Stimulated activated memory B cell treated with anti-CD40 and anti-IgM and Interleukin-4, amounts not matched to agents 10 μg/mL and 1 μg/mL and 100 μg/mL, for 72 hours (primary cell): Measurements from ENCODE around the gene PPP2R5C.

ENCODE experiments used
- ATAC-seq: fragments of 150-1000 bp; cut with Tn5 transposase; 2 replicates; pipeline ENCODE4 v1.10.0; 2021
- H3K27ac Mint-ChIP-seq: one replicate; pipeline ENCODE4 v1.8.0; 2022; ENCODE audit warnings: mild to moderate bottlenecking, mixed read lengths
- H3K27me3 Mint-ChIP-seq: one replicate; pipeline ENCODE4 v1.8.0; 2022; ENCODE audit warnings: mixed read lengths
- H3K36me3 Mint-ChIP-seq: one replicate; pipeline ENCODE4 v1.8.0; 2022; ENCODE audit warnings: mixed read lengths
- H3K4me1 Mint-ChIP-seq: one replicate; pipeline ENCODE4 v1.8.0; 2022; ENCODE audit warnings: mixed read lengths
- H3K4me3 Mint-ChIP-seq: one replicate; pipeline ENCODE4 v1.8.0; 2022; ENCODE audit warnings: mild to moderate bottlenecking, moderate library complexity, mixed read lengths
- H3K9me3 Mint-ChIP-seq: one replicate; pipeline ENCODE4 v1.8.0; 2022; ENCODE audit warnings: mixed read lengths

Gene PPP2R5C

GRCh38 chr14:101955695-101956161 lies 194.2 kb downstream of the PPP2R5C start:
- Mint-ChIP-seq H3K27ac (no peak overlapping the region), H3K27me3 (no peaks in the 10 kb centered on the region), H3K36me3 (no peaks in the 10 kb centered on the region), H3K9me3 (no peaks in the 10 kb centered on the region), H3K4me1 (peaks cover 17% of the 10 kb centered on the region), H3K4me3 (no peak overlapping the region)
- no peak for ATAC-seq

DNA sequence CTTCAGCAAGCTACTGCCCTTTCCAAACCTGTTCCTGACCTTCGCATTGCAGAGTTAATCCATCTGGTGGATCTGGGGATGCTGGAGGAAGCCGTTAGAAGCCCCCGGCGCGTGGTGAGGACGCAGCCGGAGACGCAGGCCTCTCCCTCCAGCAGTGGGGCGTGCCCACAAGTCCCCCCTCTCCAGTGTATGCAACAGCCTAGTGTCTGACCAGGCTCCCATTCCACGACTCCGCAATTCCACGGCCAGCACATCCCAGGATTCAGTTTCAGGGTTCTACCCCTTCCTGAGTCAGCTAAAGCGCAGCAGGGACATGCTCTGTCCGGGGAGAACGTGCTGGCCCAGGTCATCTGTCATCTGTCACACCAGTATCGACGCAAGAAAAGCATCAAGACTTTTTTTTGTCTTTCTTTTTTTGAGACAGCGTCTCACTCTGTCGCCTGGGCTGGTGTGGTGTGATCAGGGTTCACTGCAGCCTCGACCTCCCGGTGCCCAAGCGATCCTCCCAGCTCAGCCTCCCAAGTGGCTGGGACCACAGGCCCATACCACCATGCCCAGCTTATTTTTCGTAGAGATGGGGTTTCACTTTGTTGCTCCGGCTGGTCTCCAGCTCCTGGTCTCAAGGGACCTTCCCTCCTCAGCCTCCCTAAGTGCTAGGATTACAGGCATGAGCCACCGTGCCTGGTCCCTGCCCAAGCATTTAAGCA lies 194.8 kb downstream of the PPP2R5C start:
- H3K4me1 Mint-ChIP-seq, result peaks cover 19% of the 10 kb centered on the region
- no peak for ATAC-seq
- H3K4me3 Mint-ChIP-seq, result no peak overlapping the region
- H3K36me3 Mint-ChIP-seq, result no peaks in the 10 kb centered on the region
- H3K9me3 Mint-ChIP-seq, result no peaks in the 10 kb centered on the region
- no peaks in the 10 kb centered on the region for H3K27me3 Mint-ChIP-seq
- no peak overlapping the region for H3K27ac Mint-ChIP-seq

DNA sequence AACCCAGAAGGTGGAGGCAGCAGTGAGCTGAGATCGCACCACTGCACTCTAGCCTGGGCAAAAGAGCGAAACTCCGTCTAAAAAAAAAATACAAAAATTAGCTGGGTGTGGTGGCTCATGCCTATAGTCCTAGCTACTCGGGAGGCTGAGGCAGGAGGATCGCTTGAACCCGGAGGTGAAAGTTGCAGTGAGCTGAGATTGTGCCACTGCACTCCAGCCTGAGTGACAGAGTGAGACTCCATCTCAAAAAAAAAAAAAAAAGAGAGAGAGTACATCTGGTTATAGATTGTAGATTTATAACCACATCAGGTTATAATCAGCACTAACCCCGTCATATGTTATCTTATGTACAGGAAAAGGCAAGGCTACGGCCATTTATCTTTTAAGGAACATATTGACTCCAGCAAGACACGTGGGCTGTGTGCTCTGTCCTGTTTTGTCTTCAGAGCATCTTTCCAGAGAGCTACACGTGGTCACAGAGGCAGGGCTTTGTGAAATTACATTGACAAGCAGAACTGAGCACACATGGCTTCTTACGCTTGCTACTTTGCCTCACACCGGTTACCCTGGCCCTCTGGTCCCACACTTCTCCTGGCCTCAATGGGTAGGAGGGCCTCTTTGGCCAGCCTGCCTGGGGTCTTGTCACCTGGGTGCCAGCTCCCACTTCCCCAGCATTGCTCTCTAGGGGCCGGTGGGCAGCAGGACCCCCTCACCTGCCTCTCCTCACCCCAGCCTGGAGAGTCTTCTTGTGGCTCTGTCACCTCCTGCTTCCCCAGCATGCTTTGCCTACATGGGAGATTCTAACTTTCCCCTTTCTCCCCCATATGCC lies 196.1 kb downstream of the PPP2R5C start:
- ATAC-seq, result no peak
- H3K36me3 Mint-ChIP-seq, result no peaks in the 10 kb centered on the region
- no peaks in the 10 kb centered on the region for H3K27me3 Mint-ChIP-seq
- no peaks in the 10 kb centered on the region for H3K9me3 Mint-ChIP-seq
- peaks cover 21% of the 10 kb centered on the region for H3K4me1 Mint-ChIP-seq
- H3K27ac Mint-ChIP-seq, result no peak overlapping the region
- no peak overlapping the region for H3K4me3 Mint-ChIP-seq

DNA sequence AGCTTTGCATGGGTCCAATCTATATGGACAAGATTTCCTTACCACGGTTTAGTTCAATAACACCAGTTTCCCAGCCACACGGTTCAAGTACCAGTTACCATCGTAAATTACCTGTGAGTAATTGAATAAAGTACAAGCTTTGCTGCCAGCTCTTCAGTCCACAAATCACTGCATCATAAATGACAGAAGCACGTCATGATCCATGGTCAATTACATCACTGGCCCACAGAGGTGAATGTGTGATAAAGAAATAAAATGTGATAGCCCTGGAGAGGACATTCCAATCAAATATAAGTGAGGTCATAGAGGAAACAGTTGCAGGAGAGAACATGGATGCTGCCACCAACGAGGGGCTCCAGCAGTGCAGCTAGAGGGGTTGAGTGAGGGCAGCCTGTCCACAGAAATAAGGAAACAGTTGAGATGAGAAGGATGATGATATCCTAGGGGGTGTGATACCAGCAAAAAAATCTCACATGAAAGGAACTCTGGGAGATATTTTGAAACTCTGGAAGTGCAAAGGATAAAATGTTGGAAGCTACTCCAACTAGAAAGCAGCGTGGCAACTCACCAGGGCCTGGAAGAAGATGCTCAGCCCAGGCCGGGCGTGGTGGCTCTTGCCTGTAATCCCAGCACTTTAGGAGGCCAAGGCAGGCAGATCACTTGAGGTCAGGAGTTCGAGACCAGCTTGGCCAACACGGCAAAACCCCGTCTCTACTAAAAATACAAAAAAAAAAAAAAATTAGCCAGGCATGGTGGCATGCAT lies 197.1 kb downstream of the PPP2R5C start:
- H3K27me3 Mint-ChIP-seq, result no peaks in the 10 kb centered on the region
- H3K27ac Mint-ChIP-seq, result no peak overlapping the region
- H3K9me3 Mint-ChIP-seq, result no peaks in the 10 kb centered on the region
- ATAC-seq, result no peak
- peaks cover 21% of the 10 kb centered on the region for H3K4me1 Mint-ChIP-seq
- no peaks in the 10 kb centered on the region for H3K36me3 Mint-ChIP-seq
- H3K4me3 Mint-ChIP-seq, result no peak overlapping the region

GRCh38 chr14:101959277-101959676 lies 197.8 kb downstream of the PPP2R5C start:
- no peak for ATAC-seq

DNA sequence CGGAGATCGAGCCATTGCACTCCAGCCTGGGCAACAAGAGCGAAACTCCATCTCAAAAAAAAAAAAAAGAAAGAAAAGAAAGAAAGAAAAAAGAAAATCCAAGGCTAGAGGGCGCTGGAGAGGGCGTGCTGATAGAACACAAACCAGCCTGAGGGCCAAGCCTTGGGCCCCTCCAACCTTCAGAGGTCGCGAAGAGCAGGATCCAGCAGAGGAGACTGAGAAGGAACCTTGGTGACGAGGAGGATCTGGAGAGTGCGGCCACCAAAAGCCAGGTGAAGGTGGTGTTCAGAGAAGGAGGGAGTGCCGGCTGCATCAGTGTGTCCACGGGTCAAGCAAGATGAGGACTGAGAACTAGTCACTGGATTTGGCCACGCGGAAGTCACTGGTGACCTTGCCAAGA lies 198.7 kb downstream of the PPP2R5C start:
- no peaks in the 10 kb centered on the region for H3K9me3 Mint-ChIP-seq
- no peak overlapping the region for H3K4me3 Mint-ChIP-seq
- no peaks in the 10 kb centered on the region for H3K27me3 Mint-ChIP-seq
- peaks cover 27% of the 10 kb centered on the region for H3K4me1 Mint-ChIP-seq
- H3K27ac Mint-ChIP-seq, result no peak overlapping the region
- H3K36me3 Mint-ChIP-seq, result no peaks in the 10 kb centered on the region
- no peak for ATAC-seq

More at GRCh38 chr14:101959277-101959676, 197.8 kb downstream of the PPP2R5C start:
- Mint-ChIP-seq H3K4me1 (peaks cover 26% of the 10 kb centered on the region), H3K27me3 (no peaks in the 10 kb centered on the region), H3K9me3 (no peaks in the 10 kb centered on the region), H3K4me3 (no peak overlapping the region), H3K36me3 (no peaks in the 10 kb centered on the region), H3K27ac (no peak overlapping the region)

- Mint-ChIP-seq H3K4me3 (no peak overlapping the region), H3K27me3 (no peaks in the 10 kb centered on the region), H3K9me3 (no peaks in the 10 kb centered on the region), H3K36me3 (no peaks in the 10 kb centered on the region), H3K4me1 (peaks cover 27% of the 10 kb centered on the region), H3K27ac (peak overlapping the region; percentile 41)
- ATAC-seq, result peak; percentile 44
These were observed 199.7 kb downstream of the PPP2R5C start for GRCh38 chr14:101961011-101961721.

DNA sequence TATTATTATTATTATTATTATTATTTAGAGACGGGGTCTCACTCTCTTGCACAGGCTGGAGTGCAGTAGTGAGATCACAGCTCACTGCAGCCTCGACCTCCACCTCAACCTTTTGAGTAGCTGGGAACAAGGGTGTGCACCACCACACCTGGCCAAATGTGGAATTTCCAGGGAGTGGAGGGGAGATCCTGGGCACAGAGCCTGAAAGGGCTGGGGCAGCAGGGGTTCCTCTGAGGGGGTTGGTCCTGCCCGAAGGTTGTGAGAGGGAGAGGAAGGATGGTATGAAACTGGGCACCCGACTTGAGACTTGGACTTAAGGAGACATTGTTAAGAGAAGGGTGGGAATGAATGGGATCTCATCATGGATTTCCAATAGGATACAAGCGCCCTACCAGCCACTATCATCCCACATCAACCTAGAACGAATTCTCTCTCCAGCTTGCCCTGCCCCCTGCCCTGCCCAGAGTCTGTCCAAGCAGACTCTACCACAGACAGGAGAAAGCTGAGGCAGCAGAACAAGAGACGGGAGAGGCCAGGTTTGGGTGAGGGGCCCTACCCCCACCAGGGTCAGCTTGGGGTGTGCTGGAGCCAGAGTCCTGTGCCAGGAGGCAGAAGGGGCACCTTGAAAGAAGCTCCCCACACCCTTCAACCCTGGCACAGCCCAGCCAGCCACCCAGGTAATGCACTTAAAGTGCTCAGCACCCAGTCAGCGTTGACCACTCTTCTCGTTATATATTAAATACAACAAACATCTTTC lies 200.4 kb downstream of the PPP2R5C start:
- Mint-ChIP-seq H3K27me3 (no peaks in the 10 kb centered on the region), H3K27ac (peak overlapping the region; percentile 17), H3K36me3 (no peaks in the 10 kb centered on the region), H3K4me1 (peaks cover 27% of the 10 kb centered on the region), H3K9me3 (no peaks in the 10 kb centered on the region), H3K4me3 (no peak overlapping the region)
- no peak for ATAC-seq

DNA sequence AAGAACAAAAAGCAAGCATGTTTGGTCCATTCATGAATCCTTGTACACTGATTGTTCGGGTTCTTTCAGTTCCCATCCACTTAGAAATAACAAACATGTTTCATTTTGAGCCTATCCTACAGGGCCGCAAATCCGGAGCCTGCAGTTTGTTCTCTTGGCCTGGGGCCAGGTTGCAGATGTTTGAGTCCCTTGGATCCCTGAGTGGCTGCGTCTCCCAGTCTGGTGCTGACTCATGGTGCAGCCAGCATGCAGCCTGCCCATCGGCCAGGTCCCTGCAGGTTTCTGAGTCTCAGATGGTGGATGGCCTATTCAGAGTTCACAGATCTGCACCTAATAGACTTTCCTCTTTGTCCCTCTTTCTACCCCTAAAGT lies 201.0 kb downstream of the PPP2R5C start:
- peak overlapping the region; percentile 17 for H3K27ac Mint-ChIP-seq
- H3K27me3 Mint-ChIP-seq, result no peaks in the 10 kb centered on the region
- no peak for ATAC-seq
- no peak overlapping the region for H3K4me3 Mint-ChIP-seq
- peaks cover 27% of the 10 kb centered on the region for H3K4me1 Mint-ChIP-seq
- no peaks in the 10 kb centered on the region for H3K9me3 Mint-ChIP-seq
- no peaks in the 10 kb centered on the region for H3K36me3 Mint-ChIP-seq

DNA sequence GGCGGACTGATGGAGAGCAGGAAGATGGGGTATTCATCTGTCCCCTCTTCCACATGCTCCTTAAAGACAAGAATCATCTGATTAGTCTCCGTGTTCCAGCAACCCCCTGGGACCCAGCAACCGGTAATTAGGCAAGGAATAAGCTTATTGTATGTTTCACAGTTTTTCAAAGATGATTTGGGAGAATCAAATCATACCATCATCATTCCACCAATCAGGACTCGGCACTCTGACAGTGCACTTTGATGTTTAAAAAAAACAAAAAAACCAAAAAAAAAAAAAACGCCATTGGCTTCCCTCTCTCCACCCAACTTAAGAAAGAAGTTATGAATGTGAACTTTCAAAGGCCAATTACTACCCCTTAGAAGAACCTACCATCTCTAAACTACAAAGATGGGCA lies 201.5 kb downstream of the PPP2R5C start:
- no peak for ATAC-seq
- Mint-ChIP-seq H3K27ac (no peak overlapping the region), H3K4me3 (no peak overlapping the region), H3K9me3 (no peaks in the 10 kb centered on the region), H3K4me1 (peaks cover 31% of the 10 kb centered on the region), H3K27me3 (no peaks in the 10 kb centered on the region), H3K36me3 (no peaks in the 10 kb centered on the region)

GRCh38 chr14:101963656-101964296 lies 202.3 kb downstream of the PPP2R5C start:
- Mint-ChIP-seq H3K4me3 (no peak overlapping the region), H3K27me3 (no peaks in the 10 kb centered on the region), H3K36me3 (no peaks in the 10 kb centered on the region), H3K9me3 (no peaks in the 10 kb centered on the region), H3K27ac (peak overlapping the region; percentile 85), H3K4me1 (peaks cover 33% of the 10 kb centered on the region)
- no peak for ATAC-seq

GRCh38 chr14:101964297-101965180 lies 203.0 kb downstream of the PPP2R5C start, which contains the start of gene DYNC1H1:
Gene DYNC1H1 (plus strand): TSS chr14:101964573. CDS start chr14:101964692, 119 bp downstream.
- Mint-ChIP-seq H3K4me1 (peaks cover 39% of the 10 kb centered on the region), H3K27me3 (no peaks in the 10 kb centered on the region), H3K4me3 (peak within 1 kb of the TSS; percentile 96), H3K36me3 (no peaks in the 10 kb centered on the region), H3K27ac (peak within 1 kb of the TSS; percentile 85), H3K9me3 (no peaks in the 10 kb centered on the region)
- peak; percentile 95 for ATAC-seq

DNA sequence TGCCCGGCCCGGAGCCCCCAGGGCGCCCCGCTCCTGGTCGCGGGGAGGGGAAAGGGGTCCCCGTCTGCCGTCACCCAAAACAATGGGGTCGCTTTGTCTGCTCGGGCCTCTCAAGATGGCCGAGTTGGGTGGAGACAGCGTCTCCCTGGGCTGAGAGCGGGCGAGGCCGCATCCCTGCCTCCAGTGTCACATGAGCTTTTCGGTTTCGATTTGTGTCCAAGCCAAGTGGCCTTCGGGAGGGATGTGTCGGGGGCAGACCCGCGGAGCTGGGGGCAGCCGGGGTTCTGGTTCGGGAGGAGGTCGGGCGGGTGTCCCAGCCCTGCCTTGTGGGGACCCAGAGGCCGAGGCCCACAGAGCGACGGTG lies 203.7 kb downstream of the PPP2R5C start:
- ATAC-seq, result peak; percentile 68
- peaks cover 39% of the 10 kb centered on the region for H3K4me1 Mint-ChIP-seq

More for the DNA sequence above, 203.7 kb downstream of the PPP2R5C start:
- Mint-ChIP-seq H3K9me3 (no peaks in the 10 kb centered on the region), H3K27ac (peak overlapping the region; percentile 85), H3K4me3 (peak overlapping the region; percentile 96), H3K27me3 (no peaks in the 10 kb centered on the region), H3K36me3 (peaks cover 3% of the 10 kb centered on the region)
